Measurements from ENCODE around the gene SLC12A1.
A peak's percentile ranks its signal among the peaks of the same experiment; 100 is the strongest.

The SLC12A1 gene
- total RNA-seq = 0 reads per million in 2 donors

DNA sequence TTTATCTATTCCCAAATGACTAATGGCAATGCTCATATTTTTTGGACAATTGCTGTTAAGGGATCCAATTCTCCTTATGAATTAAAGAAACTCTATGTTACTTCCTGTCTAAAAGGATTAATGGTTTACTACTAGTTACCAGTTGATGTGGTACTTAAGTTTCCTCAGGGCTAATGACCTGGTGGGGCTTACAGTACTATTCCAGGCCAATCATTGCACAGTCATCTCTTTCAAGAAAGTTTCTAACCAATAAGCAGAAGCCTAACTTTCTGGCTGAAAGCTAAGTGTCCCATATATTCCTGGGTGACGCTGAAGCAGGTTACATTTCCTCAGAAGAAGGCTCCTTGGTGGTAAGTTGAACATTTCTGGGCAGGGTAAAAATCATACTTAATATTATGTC is at the start of gene SLC12A1:
SLC12A1 (plus strand) TSS at position 322 of the 400 bp plus-strand sequence. CDS start 1,418 bp downstream, outside the sequence.
- no peak for DNase-seq

DNA sequence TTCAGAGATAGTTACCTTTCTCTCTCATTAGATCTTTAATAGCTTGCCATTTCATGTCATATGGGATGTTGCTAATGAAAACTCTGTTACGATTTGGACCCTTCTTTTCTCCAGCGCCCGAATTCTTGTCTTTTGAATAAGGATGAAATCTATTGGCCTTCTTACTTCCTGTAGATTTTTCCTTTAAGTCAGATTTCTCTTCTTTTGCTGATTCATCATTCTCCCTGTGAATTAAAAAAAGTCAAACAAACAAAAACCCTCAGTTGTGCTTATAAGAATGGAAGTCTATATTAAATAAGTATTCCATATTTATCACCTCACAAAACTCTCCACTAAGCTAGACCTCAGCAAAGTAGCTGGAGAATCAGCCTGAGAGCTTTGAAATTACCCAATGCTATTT is 37.5 kb upstream of the SLC12A1 start:
- DNase-seq = no peak

DNA sequence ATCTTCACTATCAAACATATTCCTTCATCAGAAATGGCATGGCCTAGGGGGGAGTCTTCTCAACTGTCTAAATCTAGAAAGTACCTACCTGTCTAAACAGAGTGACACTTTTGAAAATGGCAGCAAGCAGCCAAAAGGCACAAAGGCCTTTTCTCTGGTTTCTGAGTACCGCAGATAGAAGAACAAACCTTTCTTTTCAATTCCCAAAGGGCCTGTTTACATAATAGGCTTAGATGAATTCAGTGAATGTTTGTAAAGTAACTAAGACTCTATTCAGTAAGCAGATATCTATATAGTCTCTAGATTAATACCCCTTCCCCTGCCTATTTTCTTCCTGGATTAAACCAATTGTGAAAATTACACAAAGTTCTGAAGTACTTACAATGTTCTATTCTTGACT is 35.1 kb upstream of the SLC12A1 start:
- no peak for DNase-seq

DNA sequence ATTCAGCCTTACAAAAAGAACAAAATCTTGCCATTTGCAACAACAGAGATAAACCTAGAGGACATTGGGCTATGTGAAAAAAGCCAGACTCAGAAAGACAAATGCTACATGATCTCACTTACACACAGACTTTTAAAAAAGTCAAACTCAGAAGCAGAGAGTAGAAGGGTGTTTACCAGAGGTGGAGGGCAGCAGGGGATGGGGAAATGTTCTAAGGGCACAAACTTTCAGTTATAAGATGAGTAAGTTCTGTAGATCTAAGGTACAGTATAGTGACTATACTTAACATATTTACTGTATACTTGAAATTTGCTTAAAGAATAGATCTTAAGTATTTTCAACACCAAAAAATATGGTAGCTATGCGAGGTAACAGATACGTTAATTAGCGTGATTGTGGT is 31.0 kb upstream of the SLC12A1 start:
- peak in 1 of 5 experiments; percentile 23 for DNase-seq

DNA sequence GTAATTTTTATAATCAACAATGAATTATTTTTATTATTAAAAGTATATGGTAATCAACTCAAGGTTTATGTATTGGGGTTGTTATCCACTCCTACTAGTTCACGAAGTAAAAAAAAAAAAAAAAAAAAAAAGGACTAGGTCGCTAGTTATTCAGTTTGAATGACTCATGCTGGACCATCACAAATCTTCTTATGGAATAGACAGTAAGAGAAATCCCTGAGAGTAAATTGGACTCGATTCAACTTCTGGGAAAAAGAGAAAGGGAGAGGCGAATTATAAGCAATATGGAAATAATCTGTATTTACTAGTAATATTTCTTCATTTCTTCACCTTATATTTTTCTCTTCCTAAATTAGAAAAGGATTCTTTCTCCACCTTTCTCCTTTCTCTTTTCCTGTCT is 30.0 kb upstream of the SLC12A1 start:
- DNase-seq = no peak

DNA sequence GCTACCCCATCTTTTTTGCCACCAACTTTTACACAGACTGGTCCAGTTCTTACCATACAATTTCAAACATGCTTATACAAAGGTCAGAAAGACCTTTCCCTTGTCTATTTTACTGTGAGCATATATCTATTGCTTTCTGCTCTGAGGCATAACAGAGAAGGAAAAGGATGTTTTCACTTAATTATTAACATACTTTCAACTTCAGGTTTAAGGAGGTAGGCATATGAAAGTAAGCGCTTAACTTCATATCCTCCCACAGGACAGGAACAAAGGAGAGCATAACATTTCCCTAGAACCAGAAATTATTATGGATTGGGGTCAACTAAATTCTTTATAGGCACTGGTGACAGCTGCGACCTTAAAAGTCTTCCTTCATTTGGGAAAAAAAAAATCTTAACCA is 29.1 kb upstream of the SLC12A1 start:
- no peak for DNase-seq

DNA sequence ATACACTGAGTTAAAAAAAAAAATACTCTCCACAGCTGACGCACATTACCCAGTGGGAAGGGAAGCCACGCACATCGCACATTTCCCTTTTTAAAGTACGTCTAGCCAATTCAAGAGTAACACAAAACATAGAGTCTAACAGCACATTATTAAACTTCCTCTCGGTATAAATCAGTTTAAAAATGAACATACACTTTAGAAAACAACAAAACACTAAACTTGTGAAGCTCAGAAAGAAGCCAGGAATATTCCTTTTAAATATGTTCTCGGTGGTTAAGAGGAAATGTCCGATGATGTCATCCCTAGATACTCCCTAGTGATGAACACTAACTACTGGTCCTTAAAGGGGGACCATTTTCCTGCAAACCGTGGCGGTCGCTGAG is 28.7 kb upstream of the SLC12A1 start:
- peak in 2 of 5 experiments; percentile 1 to 59 for DNase-seq

DNA sequence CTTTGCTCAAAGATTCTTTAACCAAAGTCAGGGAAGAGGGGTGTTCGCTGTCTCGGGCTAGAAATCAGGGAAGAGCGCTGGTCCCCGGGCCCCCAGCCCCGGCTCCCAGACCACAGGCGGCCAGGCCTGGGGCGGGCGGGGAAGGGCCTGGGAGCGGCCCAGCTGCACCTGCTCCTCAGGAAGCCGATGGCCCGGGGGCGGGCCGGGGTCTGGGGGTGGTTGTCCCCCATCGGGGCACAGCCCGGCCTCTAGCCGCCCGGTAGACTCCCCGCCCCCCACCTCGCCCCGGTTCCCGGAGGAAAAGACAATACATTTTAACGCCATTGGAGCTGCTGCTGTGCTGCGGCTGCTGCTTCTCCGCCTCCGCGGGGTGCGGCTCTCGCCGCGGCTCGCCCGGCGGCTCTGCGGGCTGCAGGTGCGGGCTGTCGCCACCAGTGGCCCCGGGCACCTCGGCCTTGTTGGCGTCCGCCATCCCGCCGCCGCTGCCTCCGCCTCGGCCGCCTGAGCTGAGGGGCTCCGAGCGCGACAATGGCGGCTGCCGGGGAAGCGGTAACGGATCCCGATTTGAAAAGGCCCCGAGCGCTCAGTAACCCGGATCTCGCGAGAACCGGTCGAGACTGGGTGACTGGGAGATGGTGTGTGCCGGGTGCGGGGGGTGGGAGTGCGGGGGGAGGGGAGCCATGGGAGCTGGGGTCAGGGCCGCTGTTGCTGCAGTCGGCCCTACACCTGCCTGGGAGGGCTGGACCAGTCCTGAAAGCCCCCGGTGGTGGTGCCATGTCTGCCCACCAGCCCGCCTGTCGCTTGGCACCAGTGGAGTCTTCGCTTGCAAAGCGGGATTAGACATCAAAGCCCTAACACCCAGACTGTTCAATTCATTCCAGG is 28.1 kb upstream of the SLC12A1 start, which contains the start of gene MYEF2:
MYEF2 (minus strand) TSS at position 530 of the 882 bp plus-strand sequence; CDS start at position 472, 58 bp downstream.
- DNase-seq = peak; percentile 24 to 90 (median 43)

DNA sequence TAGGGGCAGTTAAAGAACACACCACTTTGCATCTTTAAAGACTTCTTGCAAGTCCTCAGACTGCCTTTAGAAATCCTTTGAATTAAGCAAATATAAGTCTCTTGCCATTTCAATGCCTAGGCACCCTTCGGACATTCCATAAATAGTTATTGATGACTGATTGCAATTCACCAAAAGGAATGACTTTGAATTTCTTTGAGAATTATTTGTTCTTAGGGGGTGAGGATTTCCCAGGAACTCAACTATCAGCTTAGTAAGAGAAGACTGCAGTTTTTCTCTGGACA is 27.5 kb upstream of the SLC12A1 start:
- no peak for DNase-seq

DNA sequence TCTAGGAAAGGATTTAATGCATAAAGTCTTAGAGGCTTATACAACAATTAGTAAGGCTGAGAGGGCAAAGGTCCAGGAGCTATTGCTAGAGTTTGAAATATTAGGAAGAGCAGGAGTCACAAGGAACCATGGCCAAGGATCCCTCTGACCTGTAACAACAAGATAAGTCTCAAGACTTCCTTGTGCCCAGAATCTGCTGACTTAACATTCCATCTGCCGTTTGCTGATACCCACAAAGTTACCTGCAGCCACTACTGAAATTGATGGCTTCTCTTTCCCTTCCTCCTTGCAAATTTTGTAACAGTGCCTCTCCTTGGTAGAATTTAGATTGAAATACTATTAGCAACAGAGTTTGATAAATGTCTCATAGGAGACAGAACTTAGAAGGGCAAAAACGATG is 23.4 kb upstream of the SLC12A1 start:
- no peak for DNase-seq

DNA sequence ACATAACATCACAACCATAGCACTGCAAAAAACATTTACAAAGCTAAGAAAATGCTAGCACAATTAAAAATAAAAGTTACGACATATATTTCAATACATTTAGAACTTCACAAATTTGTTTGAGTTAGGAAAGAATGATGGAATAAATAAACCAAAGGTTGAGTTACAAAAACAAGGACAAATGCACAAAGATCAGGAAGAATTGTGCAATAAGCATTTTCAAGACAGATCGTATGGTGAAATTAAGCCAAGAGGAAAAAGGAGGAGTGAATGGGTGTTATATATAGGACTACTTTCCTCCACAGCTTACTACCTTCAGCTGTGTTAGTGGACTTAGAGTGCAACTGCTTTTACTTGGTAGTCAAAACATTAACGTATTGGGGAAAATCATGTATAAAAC is 20.6 kb upstream of the SLC12A1 start:
- DNase-seq = no peak

DNA sequence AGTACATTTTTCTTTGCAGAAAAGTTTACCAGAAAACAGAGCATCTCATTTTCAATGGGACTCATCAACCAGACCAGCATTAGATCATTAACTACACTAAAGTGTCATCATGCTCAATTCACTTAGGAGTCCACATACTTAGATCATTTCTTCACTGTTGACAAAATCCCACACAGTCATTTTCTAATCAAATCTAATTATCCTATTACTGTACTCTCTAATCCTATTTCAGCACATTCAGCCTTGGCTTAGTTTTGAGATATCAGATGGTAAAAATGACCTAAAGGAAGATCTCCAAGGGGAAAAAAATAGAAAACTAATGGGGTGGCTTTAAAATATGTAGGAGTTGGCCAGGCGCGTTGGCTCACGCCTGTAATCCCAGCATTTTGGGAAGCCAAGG is 19.8 kb upstream of the SLC12A1 start:
- DNase-seq = no peak

DNA sequence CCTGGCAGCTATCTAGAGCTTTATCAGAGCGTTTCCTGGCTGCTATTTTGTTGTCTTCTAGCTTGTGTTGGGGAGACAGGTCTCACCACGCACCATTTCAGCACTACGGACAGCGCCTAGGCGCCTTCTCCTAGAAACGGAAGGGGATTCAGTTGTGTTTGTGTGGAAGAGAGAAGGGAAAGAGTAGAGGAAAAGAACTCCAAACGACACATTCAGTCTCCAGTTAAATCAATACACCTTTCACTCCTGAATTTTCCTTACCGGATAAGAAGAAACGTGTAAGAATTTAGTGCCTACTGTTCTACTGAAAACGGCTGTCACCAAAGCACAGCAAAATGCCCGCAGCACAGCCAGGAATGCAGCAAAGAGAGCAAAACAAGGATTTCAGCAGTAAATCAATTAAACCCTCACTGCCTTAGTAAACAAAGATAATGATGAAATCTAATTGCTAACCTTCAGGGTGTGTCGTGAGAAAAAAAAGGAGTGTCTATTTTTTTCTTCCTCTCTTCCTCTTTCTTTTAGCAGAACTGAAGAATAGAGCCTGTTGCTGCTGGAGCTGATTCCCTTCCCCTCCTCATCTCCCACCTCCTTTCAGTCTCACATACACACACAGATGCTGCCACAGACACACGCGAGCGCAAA is 15.0 kb upstream of the SLC12A1 start:
- DNase-seq = peak in 1 of 5 experiments; percentile 48

DNA sequence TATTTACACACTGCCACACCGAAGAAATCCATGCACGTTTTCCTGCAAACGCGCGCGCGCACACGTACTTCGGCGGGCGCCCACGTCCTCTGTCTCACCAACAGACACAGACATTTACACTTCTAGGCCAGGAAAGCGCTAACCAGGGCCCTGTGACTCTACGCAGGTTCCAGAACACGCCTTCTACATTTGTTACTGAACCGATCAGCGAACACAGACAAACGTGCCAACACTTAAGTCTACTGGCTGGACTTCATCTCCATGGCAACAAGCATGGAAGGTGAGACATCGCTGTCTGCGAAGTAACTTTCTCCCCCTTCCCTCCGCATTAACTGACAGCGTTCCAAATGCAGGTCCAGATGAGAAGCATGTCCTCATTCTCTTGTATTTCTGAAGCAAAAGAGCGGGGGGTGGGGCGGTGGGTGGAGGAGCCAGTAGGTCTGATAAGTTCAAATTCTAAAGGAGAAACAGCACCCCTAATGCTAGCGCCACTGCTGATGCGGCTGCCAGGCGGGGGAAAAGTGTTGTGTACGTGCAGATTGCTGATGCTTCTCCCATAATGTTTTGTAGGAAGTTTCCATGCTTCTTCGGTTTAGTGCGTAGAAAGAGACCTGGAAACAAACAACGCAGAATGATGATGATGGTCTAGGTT is 14.4 kb upstream of the SLC12A1 start, which contains the start of gene CTXN2:
CTXN2 (plus strand) TSS at position 92 of the 652 bp plus-strand sequence. CDS start 9,636 bp downstream, outside the sequence.
- DNase-seq = peak in 1 of 5 experiments; percentile 6

DNA sequence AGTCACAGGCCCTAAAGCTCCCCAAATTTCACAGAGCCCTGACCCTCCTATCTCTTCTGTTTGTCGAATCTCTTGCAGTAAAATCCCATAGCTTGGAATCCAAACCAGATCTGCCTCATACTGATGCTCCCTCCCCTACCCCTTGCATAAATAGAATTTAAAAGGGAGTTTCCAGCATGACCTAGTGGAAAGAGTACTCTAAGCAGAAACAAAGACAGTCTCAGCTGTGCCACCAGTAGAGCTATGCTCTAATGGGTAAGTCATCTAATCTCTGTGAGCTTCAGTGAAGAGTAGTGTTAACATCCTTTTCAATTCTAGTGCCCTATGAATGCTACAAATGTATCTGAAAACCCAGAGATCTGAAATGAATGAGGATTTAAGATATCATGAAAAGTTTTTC is 4.0 kb upstream of the SLC12A1 start:
- DNase-seq = no peak

DNA sequence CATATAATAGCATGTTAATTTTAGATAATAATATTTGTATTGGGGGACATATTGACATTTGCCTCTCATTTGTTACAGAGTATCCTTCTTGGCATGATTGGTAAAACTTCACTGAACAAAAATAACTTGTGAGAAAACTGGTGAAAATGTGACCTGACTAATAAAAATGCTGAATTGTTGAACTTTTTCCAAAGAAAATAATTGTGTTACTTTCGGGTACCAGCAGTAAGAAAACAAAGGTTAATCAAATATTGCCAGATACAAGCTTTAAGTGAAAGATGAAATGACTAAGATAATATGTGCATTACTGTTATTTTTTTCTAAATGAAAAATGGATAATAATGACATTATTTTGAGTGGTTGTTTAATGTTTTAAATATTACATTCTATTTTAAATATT is 15.2 kb downstream of the SLC12A1 start:
- DNase-seq = no peak

DNA sequence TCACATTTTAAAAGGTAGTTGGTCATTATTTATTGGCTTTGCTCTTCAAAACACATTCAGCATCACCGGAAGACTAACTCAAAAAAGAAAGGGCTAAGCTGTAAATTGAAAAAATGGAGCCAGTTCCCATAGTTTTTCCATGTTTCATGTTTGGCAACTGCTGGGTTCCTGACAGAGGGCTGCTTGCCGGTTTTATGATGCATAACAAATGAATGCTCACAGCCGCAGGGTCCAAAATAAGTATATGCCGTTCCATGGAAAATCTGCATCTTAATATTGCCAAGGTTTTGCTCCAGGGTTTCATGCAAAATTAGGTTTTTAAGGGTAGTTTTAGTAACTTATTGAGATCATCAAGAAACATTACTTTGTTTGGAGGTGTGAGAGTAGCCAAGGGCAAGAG is 15.8 kb downstream of the SLC12A1 start:
- DNase-seq = no peak

DNA sequence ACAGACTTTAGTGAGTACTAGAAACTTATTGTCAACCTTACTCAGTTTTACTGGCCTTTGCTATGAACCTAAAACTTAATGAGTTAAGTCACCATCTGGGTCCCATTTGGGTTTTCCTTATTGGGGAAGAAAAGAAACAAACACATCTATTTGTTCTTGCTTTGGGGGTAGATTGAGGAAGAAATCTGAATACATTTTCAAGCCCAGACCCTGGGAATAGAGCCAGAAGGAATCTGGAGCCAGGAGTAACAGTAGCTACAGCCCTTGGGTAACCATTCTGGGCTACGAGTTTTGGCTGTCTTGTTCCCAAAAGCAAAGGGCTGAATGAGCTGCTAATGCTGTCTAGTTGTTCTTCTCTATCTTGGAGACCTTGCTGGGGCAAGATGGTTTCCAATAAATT is 16.5 kb downstream of the SLC12A1 start:
- no peak for DNase-seq

DNA sequence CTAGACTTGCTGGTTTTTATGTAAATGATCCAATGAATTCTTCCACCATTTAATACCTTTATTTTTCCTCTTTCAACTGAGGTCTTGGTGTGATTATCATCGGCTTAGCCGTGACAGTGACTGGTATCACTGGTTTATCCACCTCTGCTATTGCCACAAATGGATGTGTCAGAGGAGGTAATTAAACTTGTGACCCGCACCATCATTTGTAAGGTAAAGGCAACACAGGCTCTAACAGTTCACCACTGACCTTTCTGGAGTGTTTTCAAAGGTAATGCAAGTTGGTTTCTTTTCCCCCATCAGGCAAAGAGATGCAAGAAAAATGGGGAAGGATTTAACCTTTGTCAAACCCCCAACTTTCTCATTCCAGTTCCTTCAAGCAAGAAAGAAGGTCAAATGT is 19.7 kb downstream of the SLC12A1 start:
- no peak for DNase-seq

DNA sequence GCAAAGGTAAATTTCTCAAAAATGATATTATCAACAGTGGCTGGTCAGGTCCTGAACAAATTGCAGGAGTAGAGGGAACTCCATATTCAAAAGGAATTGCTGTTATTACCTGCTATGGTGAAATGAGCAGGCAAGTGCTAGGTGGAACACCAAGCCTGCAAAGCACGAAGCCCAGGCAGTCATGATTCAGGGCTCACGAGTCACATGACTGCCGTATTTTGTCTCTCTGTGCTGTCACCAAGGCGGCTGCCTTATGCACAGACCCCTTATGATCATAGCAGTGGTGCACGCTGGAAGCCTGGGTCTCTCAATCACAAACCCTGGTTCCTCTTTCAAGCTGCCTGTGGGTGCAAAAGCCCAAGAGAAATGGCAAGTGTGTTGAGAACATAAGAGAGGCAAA is 24.4 kb downstream of the SLC12A1 start:
- no peak for DNase-seq

DNA sequence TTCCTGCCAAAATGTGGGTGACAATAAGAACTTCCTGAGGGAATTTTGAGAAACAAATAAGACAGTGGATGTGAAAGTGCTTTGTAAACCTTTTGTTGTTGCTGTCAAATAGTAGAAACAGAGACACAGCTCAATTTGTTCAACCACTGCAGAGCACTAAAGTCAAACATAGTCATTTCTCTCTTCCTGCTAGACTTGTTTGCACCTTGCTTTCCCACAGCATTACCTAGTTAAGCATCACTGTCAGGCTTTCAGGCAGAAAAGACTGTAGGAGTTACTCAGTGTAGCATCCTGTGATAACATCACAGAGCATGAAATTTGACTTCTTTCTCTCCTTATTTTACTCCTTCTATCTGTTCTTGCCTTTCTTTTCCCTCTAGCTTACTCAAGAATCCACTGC is 27.1 kb downstream of the SLC12A1 start:
- peak in 1 of 5 experiments; percentile 68 for DNase-seq

DNA sequence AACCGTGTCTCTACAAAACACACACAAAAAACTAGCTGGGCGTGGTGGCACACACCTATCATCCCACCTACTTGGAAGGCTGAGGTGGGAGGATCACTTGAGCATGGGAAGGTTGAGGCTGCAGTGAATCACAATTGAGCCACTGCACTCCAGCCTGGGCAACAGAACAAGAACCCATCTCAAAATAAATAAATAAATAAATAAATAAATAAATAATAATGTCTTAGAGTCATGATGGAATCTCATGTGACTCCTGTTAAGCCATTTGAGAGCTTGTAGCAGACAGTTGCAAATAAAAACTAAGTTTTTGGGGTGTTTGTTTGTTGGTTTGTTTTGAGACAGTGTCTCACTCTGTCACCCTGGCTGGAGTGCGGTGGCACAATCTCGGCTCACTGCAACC is 33.2 kb downstream of the SLC12A1 start:
- DNase-seq = no peak

DNA sequence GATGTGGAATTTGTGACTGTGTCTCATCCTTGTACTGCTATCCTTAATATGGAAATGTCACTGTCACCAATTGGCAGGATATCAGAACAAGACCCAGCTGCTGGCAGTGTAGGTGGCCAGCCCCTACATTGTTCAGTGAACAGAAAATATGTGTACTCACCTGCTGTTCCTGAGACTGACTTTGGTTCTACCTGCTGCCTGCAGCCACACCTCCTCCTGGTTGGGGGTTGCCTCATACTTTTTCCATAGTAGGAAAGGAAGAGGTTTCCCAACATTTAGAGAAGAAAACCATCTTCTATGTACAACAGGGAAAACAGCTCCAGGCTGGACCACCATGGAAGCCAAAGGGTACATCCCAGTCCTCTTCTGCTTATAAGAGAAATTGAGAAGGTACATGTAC is 35.9 kb downstream of the SLC12A1 start:
- DNase-seq = no peak

DNA sequence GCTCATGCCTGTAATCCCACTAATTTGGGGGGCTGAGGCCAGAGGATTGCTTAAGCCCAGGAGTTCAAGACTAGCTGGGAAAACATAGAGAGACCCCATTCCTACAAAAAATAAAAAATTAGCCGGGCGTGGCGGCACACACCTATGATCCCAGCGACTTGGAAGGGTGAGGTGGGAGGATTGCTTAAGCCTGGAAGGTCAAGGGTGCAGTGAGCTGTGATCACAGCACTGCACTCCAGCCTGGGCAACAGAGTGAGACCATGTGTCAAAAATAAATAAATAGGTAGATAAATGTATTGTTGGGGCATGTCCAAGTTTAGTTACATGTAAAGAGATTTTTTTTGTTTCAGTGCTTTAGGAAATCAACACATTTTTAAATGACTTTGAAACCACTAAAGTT is 36.4 kb downstream of the SLC12A1 start:
- no peak for DNase-seq
